GM21723 (cell line): ENCODE measurements around the gene LGALS3.

Source experiments
- ATAC-seq: cut with Tn5 transposase; IDR thresholded peaks from one replicate; pipeline ENCODE4 v1.9.1; 2021; ENCODE audit warnings: mild to moderate bottlenecking, moderate library complexity; ENCODE audit not compliant: unreplicated experiment

LGALS3 gene

GRCh38 chr14:55129428-55130195, 560 bp downstream of the LGALS3 start:
- ATAC-seq = peak; percentile 74

GRCh38 chr14:55130196-55130550, 1.1 kb downstream of the LGALS3 start:
- no peak for ATAC-seq

GRCh38 chr14:55131370-55132137, 2.5 kb downstream of the LGALS3 start:
- no peak for ATAC-seq

GRCh38 chr14:55133416-55133815, 4.4 kb downstream of the LGALS3 start:
- no peak for ATAC-seq

- no peak for ATAC-seq
Measured at GRCh38 chr14:55136241-55136640, 7.2 kb downstream of the LGALS3 start.

- ATAC-seq = no peak
Measured at GRCh38 chr14:55136885-55137786, 8.1 kb downstream of the LGALS3 start.

GRCh38 chr14:55138091-55138490, 9.0 kb downstream of the LGALS3 start:
- ATAC-seq = no peak

- no peak for ATAC-seq
Measured at GRCh38 chr14:55139141-55139540, 10.1 kb downstream of the LGALS3 start.

- ATAC-seq = no peak
Measured at GRCh38 chr14:55139696-55140509, 10.9 kb downstream of the LGALS3 start.

- ATAC-seq = no peak
Measured at GRCh38 chr14:55141825-55142224, 12.8 kb downstream of the LGALS3 start.

- no peak for ATAC-seq
Measured at GRCh38 chr14:55142466-55142865, 13.4 kb downstream of the LGALS3 start.

- no peak for ATAC-seq
Measured at GRCh38 chr14:55146425-55146824, 17.4 kb downstream of the LGALS3 start.

GRCh38 chr14:55151601-55152000, 22.5 kb downstream of the LGALS3 start:
- ATAC-seq = no peak

- no peak for ATAC-seq
Measured at GRCh38 chr14:55152052-55152753, 23.2 kb downstream of the LGALS3 start.

- ATAC-seq = no peak
Measured at GRCh38 chr14:55153951-55154350, 24.9 kb downstream of the LGALS3 start.

- ATAC-seq = no peak
Measured at GRCh38 chr14:55157080-55157479, 28.0 kb downstream of the LGALS3 start.

- ATAC-seq = no peak
Measured at GRCh38 chr14:55158412-55158811, 29.4 kb downstream of the LGALS3 start.

GRCh38 chr14:55160989-55161388, 31.9 kb downstream of the LGALS3 start:
- ATAC-seq = no peak

GRCh38 chr14:55170526-55170925, 41.5 kb downstream of the LGALS3 start:
- no peak for ATAC-seq

GRCh38 chr14:55180006-55180405, 51.0 kb downstream of the LGALS3 start:
- peak; percentile 7 for ATAC-seq
